Measurements from ENCODE around the gene STARD6. TPM values are rescaled to one million over a fixed set of nuclear protein-coding genes. Genes with fewer than 3 reads are reported as not detected.

STARD6 gene
- total RNA-seq, 1 experiment from 2014 or later = not detected

DNA sequence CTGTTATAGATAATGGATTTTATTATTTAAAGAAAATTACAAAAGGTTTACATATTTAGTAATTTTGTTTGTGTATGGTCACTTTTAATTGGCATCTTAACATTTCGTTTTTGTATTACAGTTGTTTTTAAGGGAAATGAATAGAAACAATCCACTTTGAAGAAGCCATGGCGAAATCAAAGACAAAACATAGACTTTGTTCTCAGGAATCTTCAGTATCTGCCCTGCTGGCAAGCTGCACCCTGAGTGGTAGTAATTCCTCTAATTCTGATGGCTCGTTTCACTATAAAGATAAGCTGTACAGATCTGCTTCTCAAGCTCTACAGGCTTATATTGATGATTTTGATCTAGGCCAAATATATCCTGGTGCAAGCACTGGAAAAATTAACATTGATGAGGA, 2.7 kb upstream of the STARD6 start:
- CTCF ChIA-PET = no interaction called here
- H3K9me3 ChIP-seq (ENCODE audit: control insufficient read depth, insufficient read depth, low read depth, low read length) = no peaks in the 10 kb centered on the region
- in situ Hi-C loops (cut with HindIII; ENCODE audit: low pct_unique_long_range_greater_than_20kb, low sequenced_read_pairs) (no loop called here), intact Hi-C loops (cut with micrococcal nuclease; ENCODE audit: unreplicated experiment) (no loop called here)
- TF ChIP-seq POLR2AphosphoS5 (IDR thresholded peaks at IDR 0.05; ENCODE audit: low read depth, low read length) = no peak
- TF ChIP-seq, protein P1, sequence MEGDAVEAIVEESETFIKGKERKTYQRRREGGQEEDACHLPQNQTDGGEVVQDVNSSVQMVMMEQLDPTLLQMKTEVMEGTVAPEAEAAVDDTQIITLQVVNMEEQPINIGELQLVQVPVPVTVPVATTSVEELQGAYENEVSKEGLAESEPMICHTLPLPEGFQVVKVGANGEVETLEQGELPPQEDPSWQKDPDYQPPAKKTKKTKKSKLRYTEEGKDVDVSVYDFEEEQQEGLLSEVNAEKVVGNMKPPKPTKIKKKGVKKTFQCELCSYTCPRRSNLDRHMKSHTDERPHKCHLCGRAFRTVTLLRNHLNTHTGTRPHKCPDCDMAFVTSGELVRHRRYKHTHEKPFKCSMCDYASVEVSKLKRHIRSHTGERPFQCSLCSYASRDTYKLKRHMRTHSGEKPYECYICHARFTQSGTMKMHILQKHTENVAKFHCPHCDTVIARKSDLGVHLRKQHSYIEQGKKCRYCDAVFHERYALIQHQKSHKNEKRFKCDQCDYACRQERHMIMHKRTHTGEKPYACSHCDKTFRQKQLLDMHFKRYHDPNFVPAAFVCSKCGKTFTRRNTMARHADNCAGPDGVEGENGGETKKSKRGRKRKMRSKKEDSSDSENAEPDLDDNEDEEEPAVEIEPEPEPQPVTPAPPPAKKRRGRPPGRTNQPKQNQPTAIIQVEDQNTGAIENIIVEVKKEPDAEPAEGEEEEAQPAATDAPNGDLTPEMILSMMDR (IDR thresholded peaks at IDR 0.05) = no peak
- TF ChIP-seq, protein P2, sequence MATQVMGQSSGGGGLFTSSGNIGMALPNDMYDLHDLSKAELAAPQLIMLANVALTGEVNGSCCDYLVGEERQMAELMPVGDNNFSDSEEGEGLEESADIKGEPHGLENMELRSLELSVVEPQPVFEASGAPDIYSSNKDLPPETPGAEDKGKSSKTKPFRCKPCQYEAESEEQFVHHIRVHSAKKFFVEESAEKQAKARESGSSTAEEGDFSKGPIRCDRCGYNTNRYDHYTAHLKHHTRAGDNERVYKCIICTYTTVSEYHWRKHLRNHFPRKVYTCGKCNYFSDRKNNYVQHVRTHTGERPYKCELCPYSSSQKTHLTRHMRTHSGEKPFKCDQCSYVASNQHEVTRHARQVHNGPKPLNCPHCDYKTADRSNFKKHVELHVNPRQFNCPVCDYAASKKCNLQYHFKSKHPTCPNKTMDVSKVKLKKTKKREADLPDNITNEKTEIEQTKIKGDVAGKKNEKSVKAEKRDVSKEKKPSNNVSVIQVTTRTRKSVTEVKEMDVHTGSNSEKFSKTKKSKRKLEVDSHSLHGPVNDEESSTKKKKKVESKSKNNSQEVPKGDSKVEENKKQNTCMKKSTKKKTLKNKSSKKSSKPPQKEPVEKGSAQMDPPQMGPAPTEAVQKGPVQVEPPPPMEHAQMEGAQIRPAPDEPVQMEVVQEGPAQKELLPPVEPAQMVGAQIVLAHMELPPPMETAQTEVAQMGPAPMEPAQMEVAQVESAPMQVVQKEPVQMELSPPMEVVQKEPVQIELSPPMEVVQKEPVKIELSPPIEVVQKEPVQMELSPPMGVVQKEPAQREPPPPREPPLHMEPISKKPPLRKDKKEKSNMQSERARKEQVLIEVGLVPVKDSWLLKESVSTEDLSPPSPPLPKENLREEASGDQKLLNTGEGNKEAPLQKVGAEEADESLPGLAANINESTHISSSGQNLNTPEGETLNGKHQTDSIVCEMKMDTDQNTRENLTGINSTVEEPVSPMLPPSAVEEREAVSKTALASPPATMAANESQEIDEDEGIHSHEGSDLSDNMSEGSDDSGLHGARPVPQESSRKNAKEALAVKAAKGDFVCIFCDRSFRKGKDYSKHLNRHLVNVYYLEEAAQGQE (IDR thresholded peaks at IDR 0.05; ENCODE audit: insufficient read depth in 1 of 2, low read depth in 2 of 2, low read length in 1 of 2) = no peak
- no peak for TF ChIP-seq SIN3A (IDR thresholded peaks at IDR 0.05; ENCODE audit: borderline replicate concordance, insufficient read depth, low read depth, low read length)
- no peak for TF ChIP-seq TCF7L2 (IDR thresholded peaks at IDR 0.05; ENCODE audit: low read depth, low read length)
- no peak overlapping the region for H3K4me3 ChIP-seq (ENCODE audit: low read depth in 2 of 2, low read length in 2 of 2)
- POLR2A ChIA-PET = no interaction called here
- no peak for DNase-seq (ENCODE audit: low read depth, low spot score)
- ATAC-seq = no peak
- no TSS peak for BruUV-seq (replicated peaks)
- H3K36me3 ChIP-seq (ENCODE audit: control insufficient read depth, insufficient read depth, low read length) = no peaks in the 10 kb centered on the region; the same call in 1 of the 2 replicates
- H3K4me1 ChIP-seq (ENCODE audit: control insufficient read depth, insufficient read depth, low read length) = peaks cover 2% of the 10 kb centered on the region; the same call in 1 of the 2 replicates
- no peaks in the 10 kb centered on the region for H3K27me3 ChIP-seq (ENCODE audit: control insufficient read depth, insufficient read depth, low read length)
- no peak overlapping the region for H3K27ac ChIP-seq (ENCODE audit: low read length)

DNA sequence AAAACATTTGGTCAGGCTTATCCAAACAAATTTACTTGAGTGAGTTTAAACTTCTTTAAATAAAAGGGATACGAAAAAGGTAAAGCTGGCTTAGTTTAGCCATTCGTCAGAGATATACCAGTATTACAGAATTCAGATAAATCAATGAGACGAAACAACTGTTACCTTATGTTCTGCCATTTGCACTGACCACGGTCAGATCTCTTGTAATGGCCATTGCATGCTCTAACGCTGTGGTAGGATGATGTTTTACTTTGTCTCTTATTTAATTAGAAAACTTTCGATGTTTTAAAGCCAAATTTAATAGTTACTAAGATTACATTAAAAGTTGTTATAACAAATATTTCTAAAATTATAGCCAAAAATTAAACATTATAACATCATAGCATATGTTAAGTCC, 1.6 kb upstream of the STARD6 start:
- ChIA-PET POLR2A (no interaction called here), CTCF (no interaction called here)
- H3K4me3 ChIP-seq (ENCODE audit: low read depth in 2 of 2, low read length in 2 of 2) = peak overlapping the region; percentile 72 to 94; a peak in 3 of 4 replicates
- H3K4me1 ChIP-seq (ENCODE audit: control insufficient read depth, insufficient read depth, low read length) = peaks cover 2% of the 10 kb centered on the region; the same call in 1 of the 2 replicates
- peak overlapping the region; percentile 86 for H3K27ac ChIP-seq (ENCODE audit: low read length)
- no TSS peak for BruUV-seq (replicated peaks)
- in situ Hi-C loops (cut with HindIII; ENCODE audit: low pct_unique_long_range_greater_than_20kb, low sequenced_read_pairs) = no loop called here
- TF ChIP-seq TCF7L2 (IDR thresholded peaks at IDR 0.05; ENCODE audit: low read depth, low read length) (no peak), SIN3A (IDR thresholded peaks at IDR 0.05; ENCODE audit: borderline replicate concordance, insufficient read depth, low read depth, low read length) (no peak), POLR2AphosphoS5 (IDR thresholded peaks at IDR 0.05; ENCODE audit: low read depth, low read length) (no peak)
- TF ChIP-seq, protein P1 (IDR thresholded peaks at IDR 0.05) = no peak
- TF ChIP-seq, protein P2 (IDR thresholded peaks at IDR 0.05; ENCODE audit: insufficient read depth in 1 of 2, low read depth in 2 of 2, low read length in 1 of 2) = no peak
- no peaks in the 10 kb centered on the region; the same call in 1 of the 2 replicates for H3K36me3 ChIP-seq (ENCODE audit: control insufficient read depth, insufficient read depth, low read length)
- intact Hi-C loops (cut with micrococcal nuclease; ENCODE audit: unreplicated experiment) = loop anchor here (10.0 kb wide), 1 partner anchor 84 kb away; no protein-coding TSS in a partner anchor
- no peaks in the 10 kb centered on the region for H3K27me3 ChIP-seq (ENCODE audit: control insufficient read depth, insufficient read depth, low read length)
- no peak for DNase-seq (ENCODE audit: low read depth, low spot score)
- H3K9me3 ChIP-seq (ENCODE audit: control insufficient read depth, insufficient read depth, low read depth, low read length) = no peaks in the 10 kb centered on the region
- no peak for ATAC-seq
